GM18861 (cell line): ENCODE data around the gene PHLDB3.
"Not testable (repeated sequence)": the region's sequence is repeated elsewhere in the genome, so short reads cannot be mapped to it uniquely, and the experiment has no call there.

Experiments used
- ATAC-seq: cut with Tn5 transposase; IDR thresholded peaks from one replicate; pipeline ENCODE4 v1.9.1; 2021; ENCODE audit not compliant: unreplicated experiment

The PHLDB3 gene

GRCh38 chr19:43446746-43447489, 57.6 kb downstream of the PHLDB3 start:
- no peak for ATAC-seq

- ATAC-seq, result no peak
These were observed 59.1 kb downstream of the PHLDB3 start for GRCh38 chr19:43445426-43445825.

GRCh38 chr19:43444531-43445287, 59.8 kb downstream of the PHLDB3 start:
- no peak for ATAC-seq

GRCh38 chr19:43444091-43444490, 60.5 kb downstream of the PHLDB3 start:
- ATAC-seq, result not testable (repeated sequence)

GRCh38 chr19:43441716-43442115, 62.8 kb downstream of the PHLDB3 start:
- no peak for ATAC-seq

GRCh38 chr19:43439709-43440063, 64.9 kb downstream of the PHLDB3 start:
- ATAC-seq, result no peak

GRCh38 chr19:43439032-43439708, 65.4 kb downstream of the PHLDB3 start:
- ATAC-seq, result no peak

GRCh38 chr19:43438291-43439031, 66.1 kb downstream of the PHLDB3 start:
- ATAC-seq, result no peak

GRCh38 chr19:43437712-43438111, 66.8 kb downstream of the PHLDB3 start:
- ATAC-seq, result no peak

- ATAC-seq, result not testable (repeated sequence)
These were observed 67.3 kb downstream of the PHLDB3 start for GRCh38 chr19:43437284-43437683.

GRCh38 chr19:43435775-43436174, 68.8 kb downstream of the PHLDB3 start:
- no peak for ATAC-seq

- ATAC-seq, result no peak
These were observed 70.9 kb downstream of the PHLDB3 start for GRCh38 chr19:43433689-43434088.

- ATAC-seq, result no peak
These were observed 71.2 kb downstream of the PHLDB3 start for GRCh38 chr19:43433358-43433673.

- ATAC-seq, result no peak
These were observed 73.6 kb downstream of the PHLDB3 start for GRCh38 chr19:43430976-43431375.

- no peak for ATAC-seq
These were observed 74.3 kb downstream of the PHLDB3 start for GRCh38 chr19:43430142-43430710.

GRCh38 chr19:43429395-43429794, 75.2 kb downstream of the PHLDB3 start:
- no peak for ATAC-seq

- no peak for ATAC-seq
These were observed 78.8 kb downstream of the PHLDB3 start for GRCh38 chr19:43425567-43426392.
